Activated T-helper 1 cell treated with Interleukin-2 at 50 U/mL for 16 hours (primary cell): ENCODE results near the gene RNF130.
"Not testable (repeated sequence)": the region's sequence is repeated elsewhere in the genome, so short reads cannot be mapped to it uniquely, and the experiment has no call there.

ENCODE experiments used
- DNase-seq: peaks from one replicate; pipeline ENCODE4 v3.0.0-alpha.2; 2020; ENCODE audit warnings: low read depth

The RNF130 gene

GRCh38 chr5:180018347-180019060 lies 53.1 kb downstream of the RNF130 start:
- no peak for DNase-seq

GRCh38 chr5:180015523-180015922 lies 56.0 kb downstream of the RNF130 start:
- DNase-seq, result not testable (repeated sequence)

- DNase-seq, result no peak
These were observed 57.9 kb downstream of the RNF130 start for GRCh38 chr5:180013678-180014077.

GRCh38 chr5:180012316-180012715 lies 59.2 kb downstream of the RNF130 start:
- no peak for DNase-seq

GRCh38 chr5:180010636-180011035 lies 60.9 kb downstream of the RNF130 start:
- DNase-seq, result no peak

GRCh38 chr5:180009581-180009980 lies 62.0 kb downstream of the RNF130 start:
- no peak for DNase-seq

- DNase-seq, result no peak
These were observed 63.1 kb downstream of the RNF130 start for GRCh38 chr5:180008433-180008832.

GRCh38 chr5:180007582-180007981 lies 64.0 kb downstream of the RNF130 start:
- no peak for DNase-seq

GRCh38 chr5:180006141-180006540 lies 65.4 kb downstream of the RNF130 start:
- no peak for DNase-seq

- DNase-seq, result no peak
These were observed 68.4 kb downstream of the RNF130 start for GRCh38 chr5:180003127-180003526.

- no peak for DNase-seq
These were observed 69.8 kb downstream of the RNF130 start for GRCh38 chr5:180001742-180002141.

GRCh38 chr5:180001136-180001535 lies 70.4 kb downstream of the RNF130 start:
- DNase-seq, result no peak

GRCh38 chr5:179998485-179998884 lies 73.1 kb downstream of the RNF130 start:
- no peak for DNase-seq

GRCh38 chr5:179994583-179995323 lies 76.8 kb downstream of the RNF130 start:
- DNase-seq, result no peak

GRCh38 chr5:179992855-179993254 lies 78.7 kb downstream of the RNF130 start:
- DNase-seq, result not testable (repeated sequence)

- DNase-seq, result no peak
These were observed 80.5 kb downstream of the RNF130 start for GRCh38 chr5:179991106-179991505.

- DNase-seq, result not testable (repeated sequence)
These were observed 81.0 kb downstream of the RNF130 start for GRCh38 chr5:179990525-179990924.

GRCh38 chr5:179986328-179986727 lies 85.2 kb downstream of the RNF130 start:
- DNase-seq, result no peak

- DNase-seq, result no peak
These were observed 89.9 kb downstream of the RNF130 start for GRCh38 chr5:179981636-179982035.

- DNase-seq, result no peak
These were observed 90.8 kb downstream of the RNF130 start for GRCh38 chr5:179980767-179981166.

- DNase-seq, result no peak
These were observed 92.8 kb downstream of the RNF130 start for GRCh38 chr5:179978792-179979191.

- no peak for DNase-seq
These were observed 95.8 kb downstream of the RNF130 start for GRCh38 chr5:179975713-179976134.

GRCh38 chr5:179974946-179975712 lies 96.4 kb downstream of the RNF130 start:
- DNase-seq, result no peak
